Uterus (tissue), 2 donors: ENCODE results near the gene LBH.

Experiments used
- CTCF ChIP-seq, 4 experiments: fragments of 200-600 bp in 2 of 4; fragments of 450-650 bp in 2 of 4; sonication (generic) in 2 of 4; IDR thresholded peaks; one replicate each; pipeline ENCODE4 v1.5.1; 2016 to 2019; ENCODE audit warnings: antibody characterized with exemption in 4 of 4, mild to moderate bottlenecking in 2 of 4, moderate library complexity in 1 of 4
- POLR2A ChIP-seq, 2 donors: fragments of 450-650 bp; IDR thresholded peaks; one replicate each; pipeline ENCODE4 v1.6.1; 2016; ENCODE audit warnings: antibody characterized with exemption in 2 of 2, mild to moderate bottlenecking in 1 of 2, moderate library complexity in 1 of 2

- TF ChIP-seq CTCF (IDR thresholded peaks at IDR 0.05) (no peak), POLR2A (IDR thresholded peaks at IDR 0.05) (no peak)
Measured at GRCh38 chr2:30233271-30234009, 2.1 kb downstream of the LBH start.
